Stimulated activated CD8-positive, alpha-beta memory T cell treated with anti-CD3 and anti-CD28 coated beads, Interleukin-7, amount 100 ng/mL, for 24 hours (primary cell): ENCODE measurements around the gene FRMD4A.
"Not testable (repeated sequence)": the region's sequence is repeated elsewhere in the genome, so short reads cannot be mapped to it uniquely, and the experiment has no call there.

Source experiments
- DNase-seq: peaks from one replicate; pipeline ENCODE4 v3.0.0-alpha.2; 2020; ENCODE audit warnings: low read depth

Gene FRMD4A

GRCh38 chr10:13787015-13787421 lies 543.7 kb downstream of the FRMD4A start:
- DNase-seq, result peak; percentile 46

- no peak for DNase-seq
Observed at GRCh38 chr10:13784067-13784466, 546.7 kb downstream of the FRMD4A start.

- DNase-seq, result no peak
Observed at GRCh38 chr10:13779748-13780147, 551.0 kb downstream of the FRMD4A start.

- DNase-seq, result not testable (repeated sequence)
Observed at GRCh38 chr10:13778693-13778960, 552.1 kb downstream of the FRMD4A start.

GRCh38 chr10:13776861-13777311 lies 553.8 kb downstream of the FRMD4A start:
- DNase-seq, result no peak

GRCh38 chr10:13775786-13776775 lies 554.6 kb downstream of the FRMD4A start:
- no peak for DNase-seq

GRCh38 chr10:13774303-13774893 lies 556.3 kb downstream of the FRMD4A start:
- DNase-seq, result no peak

- no peak for DNase-seq
Observed at GRCh38 chr10:13773496-13774170, 557.1 kb downstream of the FRMD4A start.

GRCh38 chr10:13773043-13773442 lies 557.7 kb downstream of the FRMD4A start:
- no peak for DNase-seq

GRCh38 chr10:13771992-13772391 lies 558.7 kb downstream of the FRMD4A start:
- DNase-seq, result no peak

- no peak for DNase-seq
Observed at GRCh38 chr10:13770760-13771493, 559.8 kb downstream of the FRMD4A start.

GRCh38 chr10:13769946-13770345 lies 560.8 kb downstream of the FRMD4A start:
- no peak for DNase-seq

- DNase-seq, result no peak
Observed at GRCh38 chr10:13767676-13768178, 563.0 kb downstream of the FRMD4A start.

- not testable (repeated sequence) for DNase-seq
Observed at GRCh38 chr10:13767148-13767547, 563.6 kb downstream of the FRMD4A start.

GRCh38 chr10:13765641-13766341 lies 564.9 kb downstream of the FRMD4A start:
- DNase-seq, result no peak

GRCh38 chr10:13761490-13762091 lies 569.1 kb downstream of the FRMD4A start:
- DNase-seq, result no peak

GRCh38 chr10:13759168-13759567 lies 571.6 kb downstream of the FRMD4A start:
- DNase-seq, result no peak

- DNase-seq, result no peak
Observed at GRCh38 chr10:13758756-13759155, 572.0 kb downstream of the FRMD4A start.

GRCh38 chr10:13758312-13758711 lies 572.4 kb downstream of the FRMD4A start:
- DNase-seq, result no peak

- no peak for DNase-seq
Observed at GRCh38 chr10:13754277-13754676, 576.4 kb downstream of the FRMD4A start.
